Lower leg skin (tissue), 4 donors: ENCODE measurements around the gene VPS26B. TPM values are rescaled to one million over a fixed set of nuclear protein-coding genes. Genes with fewer than 3 reads are reported as not detected.

ENCODE experiments used
- DNase-seq, 2 donors: peaks; one replicate each; pipeline ENCODE4 v3.0.0-alpha.2; 2019; ENCODE audit warnings: low spot score in 2 of 2
- H3K4me3 ChIP-seq: fragments of 200-600 bp; sonication (generic); 2 replicates; pipeline ENCODE4 v1.5.1; 2017; ENCODE audit warnings: mild to moderate bottlenecking, low read depth; ENCODE audit not compliant: poor library complexity, severe bottlenecking
- POLR2A ChIP-seq, 2 donors: fragments of 450-650 bp; IDR thresholded peaks; one replicate each; pipeline ENCODE4 v1.6.1; 2016 to 2017; ENCODE audit warnings: antibody characterized with exemption in 2 of 2, mild to moderate bottlenecking in 1 of 2, moderate library complexity in 1 of 2
- WGBS, 2 donors: methylation state at CpG; one replicate each; pipeline ENCODE4 v1.1.5; 2018; 5-methylcytosine and 5-hydroxymethylcytosine counted together
- intact Hi-C: fragments of 100-400 bp; cut with DNase I; formaldehyde crosslinking; loops from one replicate; pipeline ENCODE4 v1.15.0; 2023; ENCODE audit warnings: low total_unique reads
- total RNA-seq, 4 donors: library from RNA; depleted of rRNA; stranded (reverse); fragments of >200 nt; gene quantifications; one replicate each; pipeline ENCODE4 v1.1.0, GENCODE V29; 2016
- TF ChIP-seq, protein P1 (sequence below), 3 donors: fragments of 450-650 bp; IDR thresholded peaks; one replicate each; pipeline ENCODE4 v1.5.1; 2016; ENCODE audit warnings: antibody characterized with exemption in 3 of 3, mild to moderate bottlenecking in 3 of 3, moderate library complexity in 2 of 3

VPS26B gene
- total RNA-seq, 4 donors from 2014 or later, result 50.6 to 76.5 (median 64.1) TPM

GRCh38 chr11:134257101-134257500 lies 32.6 kb downstream of the VPS26B start:
- no peak for DNase-seq
- no peak for TF ChIP-seq POLR2A (IDR thresholded peaks at IDR 0.05)
- TF ChIP-seq, protein P1, sequence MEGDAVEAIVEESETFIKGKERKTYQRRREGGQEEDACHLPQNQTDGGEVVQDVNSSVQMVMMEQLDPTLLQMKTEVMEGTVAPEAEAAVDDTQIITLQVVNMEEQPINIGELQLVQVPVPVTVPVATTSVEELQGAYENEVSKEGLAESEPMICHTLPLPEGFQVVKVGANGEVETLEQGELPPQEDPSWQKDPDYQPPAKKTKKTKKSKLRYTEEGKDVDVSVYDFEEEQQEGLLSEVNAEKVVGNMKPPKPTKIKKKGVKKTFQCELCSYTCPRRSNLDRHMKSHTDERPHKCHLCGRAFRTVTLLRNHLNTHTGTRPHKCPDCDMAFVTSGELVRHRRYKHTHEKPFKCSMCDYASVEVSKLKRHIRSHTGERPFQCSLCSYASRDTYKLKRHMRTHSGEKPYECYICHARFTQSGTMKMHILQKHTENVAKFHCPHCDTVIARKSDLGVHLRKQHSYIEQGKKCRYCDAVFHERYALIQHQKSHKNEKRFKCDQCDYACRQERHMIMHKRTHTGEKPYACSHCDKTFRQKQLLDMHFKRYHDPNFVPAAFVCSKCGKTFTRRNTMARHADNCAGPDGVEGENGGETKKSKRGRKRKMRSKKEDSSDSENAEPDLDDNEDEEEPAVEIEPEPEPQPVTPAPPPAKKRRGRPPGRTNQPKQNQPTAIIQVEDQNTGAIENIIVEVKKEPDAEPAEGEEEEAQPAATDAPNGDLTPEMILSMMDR (IDR thresholded peaks at IDR 0.05), result no peak
- H3K4me3 ChIP-seq, result no peak overlapping the region
- WGBS, 2 donors, result 90 to 92% methylated on average over 11 of the region's 11 CpGs
- intact Hi-C loops, result no loop called here

GRCh38 chr11:134258577-134258976 lies 34.1 kb downstream of the VPS26B start:
- 86% methylated on average over 4 of the region's 4 CpGs for WGBS, 2 donors

DNA sequence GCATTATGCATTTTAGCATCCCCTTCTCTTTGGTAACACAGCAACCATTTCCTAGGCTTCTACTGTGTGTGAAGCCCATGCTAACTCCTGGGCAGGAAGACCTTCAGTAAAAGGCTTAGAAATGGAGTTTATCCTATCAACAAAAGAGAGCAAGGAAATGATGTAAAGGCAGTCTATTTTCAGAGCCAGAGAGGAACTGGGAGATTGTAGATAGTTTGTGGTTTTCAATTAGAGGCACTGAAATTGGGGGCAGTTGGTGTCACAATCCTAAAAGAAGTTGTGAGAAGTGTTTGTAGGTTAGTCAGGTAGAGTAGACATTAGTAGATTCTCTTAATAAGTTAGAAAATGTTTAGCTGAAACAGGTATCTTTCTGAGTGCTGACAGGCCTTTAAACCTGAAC lies 36.0 kb downstream of the VPS26B start:
- H3K4me3 ChIP-seq, result no peak overlapping the region
- TF ChIP-seq POLR2A (IDR thresholded peaks at IDR 0.05), result no peak
- TF ChIP-seq, protein P1 (IDR thresholded peaks at IDR 0.05), result no peak

More at GRCh38 chr11:134258577-134258976, 34.1 kb downstream of the VPS26B start:
- DNase-seq, result no peak
- no peak overlapping the region for H3K4me3 ChIP-seq
- intact Hi-C loops, result no loop called here
- TF ChIP-seq, protein P1 (IDR thresholded peaks at IDR 0.05), result no peak
- no peak for TF ChIP-seq POLR2A (IDR thresholded peaks at IDR 0.05)

DNA sequence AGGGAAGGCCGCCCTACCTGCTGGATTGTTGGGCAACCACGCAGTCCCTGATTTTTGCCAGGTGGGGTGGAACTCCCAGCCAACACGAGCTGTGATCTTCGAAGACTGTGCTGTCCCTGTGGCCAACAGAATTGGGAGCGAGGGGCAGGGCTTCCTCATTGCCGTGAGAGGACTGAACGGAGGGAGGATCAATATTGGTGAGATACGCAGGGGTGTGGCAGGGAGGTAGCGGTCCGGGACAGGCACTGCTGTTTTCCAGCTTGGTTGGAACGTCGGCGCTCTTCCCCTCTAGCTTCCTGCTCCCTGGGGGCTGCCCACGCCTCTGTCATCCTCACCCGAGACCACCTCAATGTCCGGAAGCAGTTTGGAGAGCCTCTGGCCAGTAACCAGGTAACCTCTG lies 36.5 kb downstream of the VPS26B start:
- no peak for TF ChIP-seq POLR2A (IDR thresholded peaks at IDR 0.05)
- TF ChIP-seq, protein P1 (IDR thresholded peaks at IDR 0.05), result no peak
- intact Hi-C loops, result no loop called here
- WGBS, 2 donors, result 94 to 95% methylated on average over 16 of the region's 16 CpGs
- H3K4me3 ChIP-seq, result no peak overlapping the region
- no peak for DNase-seq

More for the DNA sequence above, 36.0 kb downstream of the VPS26B start:
- intact Hi-C loops, result no loop called here
- no peak for DNase-seq

DNA sequence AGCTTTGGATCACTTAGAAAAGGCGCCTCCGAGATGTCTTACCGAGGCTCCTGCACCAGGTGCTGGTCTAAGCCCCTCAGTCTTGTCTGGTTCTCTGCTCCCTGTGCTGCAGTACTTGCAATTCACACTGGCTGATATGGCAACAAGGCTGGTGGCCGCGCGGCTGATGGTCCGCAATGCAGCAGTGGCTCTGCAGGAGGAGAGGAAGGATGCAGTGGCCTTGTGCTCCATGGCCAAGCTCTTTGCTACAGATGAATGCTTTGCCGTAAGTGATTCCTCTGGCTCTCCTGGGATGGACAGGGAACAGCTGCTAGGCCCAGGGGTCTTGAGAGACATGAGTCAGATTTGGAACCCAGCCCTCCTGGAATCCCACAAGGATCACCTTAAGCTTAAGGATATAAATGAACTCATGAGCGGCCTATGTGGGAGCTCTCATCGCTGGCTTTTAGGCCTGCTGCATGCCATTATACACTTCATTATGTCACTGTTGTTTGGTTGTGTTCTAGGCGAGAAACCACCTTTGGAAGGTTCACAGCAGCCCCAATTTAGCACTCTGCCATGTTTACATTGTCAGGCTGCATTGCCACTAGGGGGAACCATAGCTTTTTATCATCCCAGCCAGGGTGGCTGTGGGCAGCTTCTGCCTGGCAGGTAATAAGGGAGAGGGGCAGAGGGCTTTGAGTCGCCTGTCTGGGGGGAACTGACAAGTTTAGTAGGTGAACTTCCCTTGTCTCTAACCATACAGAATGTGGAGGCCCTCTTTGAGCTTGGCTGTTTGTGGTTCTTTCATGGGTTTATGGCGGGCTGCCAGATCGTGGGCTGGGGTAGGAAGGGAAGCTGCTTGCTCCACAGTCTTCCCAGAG lies 37.4 kb downstream of the VPS26B start:
- 90 to 91% methylated on average over 14 of the region's 14 CpGs for WGBS, 2 donors
- intact Hi-C loops, result no loop called here
- no peak overlapping the region for H3K4me3 ChIP-seq
- no peak for DNase-seq
- no peak for TF ChIP-seq POLR2A (IDR thresholded peaks at IDR 0.05)
- TF ChIP-seq, protein P1 (IDR thresholded peaks at IDR 0.05), result no peak
